Stimulated activated CD4-positive, alpha-beta T cell treated with anti-CD3 and anti-CD28 coated beads, Interleukin-15, amount 100 ng/mL, for 1 hour (primary cell): ENCODE data around the gene ITPR1.

Experiments
- DNase-seq, 2 donors: peaks; one replicate each; pipeline ENCODE4 v3.0.0-alpha.2; 2020; ENCODE audit warnings: low read depth in 1 of 2, low spot score in 1 of 2

The ITPR1 gene

DNA sequence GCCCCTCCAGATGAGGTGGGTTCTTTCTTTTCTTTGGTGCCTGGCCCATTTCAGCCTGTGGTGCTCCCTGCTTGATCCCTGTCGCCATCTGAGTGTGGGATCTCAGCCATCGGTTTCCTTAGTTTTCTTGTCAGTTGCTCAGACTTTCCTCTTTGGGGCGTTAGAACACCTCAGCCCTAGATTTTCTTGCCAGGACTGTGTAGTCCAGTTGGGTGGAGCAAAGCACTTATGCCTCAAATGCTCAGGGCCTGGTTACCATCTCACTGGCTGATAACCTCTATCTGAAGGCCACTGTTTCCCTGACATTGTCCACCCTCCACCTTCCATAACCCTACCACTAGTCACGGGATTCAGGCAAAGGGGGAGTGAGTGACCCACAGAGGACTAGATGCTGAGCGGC, 277.4 kb downstream of the ITPR1 start:
- DNase-seq, result no peak

DNA sequence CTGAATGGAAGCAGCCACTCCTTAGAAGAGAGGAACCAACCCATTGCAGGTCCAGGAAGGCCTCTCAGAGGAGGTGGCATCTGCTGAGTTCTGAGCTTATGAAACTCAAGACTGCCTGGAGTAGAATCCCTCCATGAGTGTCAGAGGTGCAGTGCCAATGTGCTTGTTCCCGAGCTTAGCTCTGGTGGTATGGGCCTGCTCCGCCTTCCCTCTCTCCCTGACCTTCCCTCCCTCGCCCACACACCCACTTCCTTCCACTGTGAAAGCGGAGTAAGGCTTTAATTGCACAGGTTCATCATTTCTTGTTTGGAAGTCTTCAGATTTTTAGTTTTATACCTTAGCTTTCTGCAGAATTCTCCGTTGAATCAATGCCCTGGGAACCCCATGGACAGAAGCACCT, 278.1 kb downstream of the ITPR1 start:
- DNase-seq, result no peak

DNA sequence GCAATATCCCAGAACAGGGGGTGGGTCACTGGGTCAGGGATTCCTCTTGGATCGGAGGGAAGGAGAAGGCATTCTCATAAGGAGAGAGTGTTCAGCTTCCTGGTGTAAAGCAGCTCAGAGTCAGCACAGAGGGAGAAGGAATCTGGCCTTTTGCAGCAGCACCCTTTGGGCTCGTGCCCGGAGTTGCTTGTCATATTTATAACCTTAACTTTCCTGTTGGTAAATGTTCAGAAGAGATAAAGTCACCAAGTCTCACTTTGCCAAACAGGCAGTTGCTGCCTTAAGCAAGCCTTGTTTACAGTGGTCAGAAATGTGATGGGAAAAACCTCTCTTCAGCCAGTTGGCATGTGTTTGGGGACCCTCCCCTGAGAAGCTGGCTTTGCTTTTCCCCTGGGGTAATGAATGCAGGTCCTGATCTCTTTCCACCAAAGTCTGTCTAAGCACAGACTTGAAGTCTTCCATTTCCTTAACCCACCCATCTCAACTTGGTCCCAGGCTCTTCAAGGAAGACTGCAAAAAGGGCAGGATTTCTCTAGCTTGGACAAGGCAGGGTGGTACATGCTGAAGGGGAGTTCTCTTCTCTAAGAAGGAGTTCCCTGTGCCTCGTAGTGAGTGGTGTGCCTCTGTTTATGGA, 279.1 kb downstream of the ITPR1 start:
- DNase-seq, result no peak

DNA sequence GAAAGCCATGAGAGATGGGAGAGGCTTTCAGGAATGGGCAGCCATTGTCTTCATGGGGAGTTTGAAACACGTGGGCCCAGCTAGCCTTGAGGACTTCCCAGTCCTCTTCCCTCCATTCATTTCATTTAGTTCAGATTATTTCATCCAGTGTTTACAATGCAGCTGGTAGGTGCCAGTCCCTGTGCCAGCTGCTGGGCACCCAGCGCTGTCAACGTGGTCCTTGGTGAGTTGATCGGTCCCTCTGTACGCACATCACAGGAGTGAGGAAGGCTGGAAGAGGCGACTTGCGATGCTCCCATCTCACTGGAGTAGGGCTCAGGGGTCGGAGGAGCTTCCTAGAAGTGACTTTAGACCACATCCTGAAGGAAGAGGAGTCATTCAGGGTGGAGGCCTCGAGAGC, 279.7 kb downstream of the ITPR1 start:
- DNase-seq, result no peak

DNA sequence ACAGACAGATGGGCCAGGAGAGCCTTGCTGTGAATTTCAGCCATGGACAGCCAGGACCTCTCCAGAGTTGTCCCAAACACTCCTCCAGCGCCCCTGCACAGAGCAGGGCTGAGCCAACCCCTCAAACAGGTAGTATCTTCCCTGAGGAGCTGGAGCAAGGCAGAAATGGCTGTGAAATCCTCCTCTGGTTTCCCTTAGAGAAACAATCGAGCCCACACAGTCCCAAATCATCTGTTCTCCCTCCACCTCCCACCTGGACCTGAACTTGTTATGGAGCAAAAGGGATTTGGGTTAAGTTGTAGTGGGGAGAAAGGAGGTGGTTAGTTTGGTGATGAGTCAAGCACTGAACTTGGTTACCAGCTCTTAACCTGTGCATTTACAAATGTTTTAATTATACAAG, 280.4 kb downstream of the ITPR1 start:
- DNase-seq, result no peak

DNA sequence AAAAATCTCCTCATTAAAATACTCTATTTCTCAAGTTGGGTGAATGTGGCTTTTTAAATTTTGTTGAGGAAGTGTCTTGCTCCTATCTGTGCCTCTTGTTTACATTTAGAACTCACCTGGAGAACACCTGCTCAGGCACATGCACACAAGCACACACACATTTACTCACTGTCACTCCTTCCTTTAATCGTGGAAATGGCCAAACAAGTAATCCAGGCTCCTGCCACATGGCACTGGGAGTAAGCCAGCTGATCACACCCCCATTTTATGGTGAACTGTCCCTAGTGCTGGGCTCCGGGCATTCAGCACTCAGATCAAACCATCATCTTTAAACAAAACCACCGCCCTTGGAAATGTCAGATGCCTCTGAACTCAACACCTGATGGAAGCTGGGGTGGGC, 281.4 kb downstream of the ITPR1 start:
- DNase-seq, result no peak

DNA sequence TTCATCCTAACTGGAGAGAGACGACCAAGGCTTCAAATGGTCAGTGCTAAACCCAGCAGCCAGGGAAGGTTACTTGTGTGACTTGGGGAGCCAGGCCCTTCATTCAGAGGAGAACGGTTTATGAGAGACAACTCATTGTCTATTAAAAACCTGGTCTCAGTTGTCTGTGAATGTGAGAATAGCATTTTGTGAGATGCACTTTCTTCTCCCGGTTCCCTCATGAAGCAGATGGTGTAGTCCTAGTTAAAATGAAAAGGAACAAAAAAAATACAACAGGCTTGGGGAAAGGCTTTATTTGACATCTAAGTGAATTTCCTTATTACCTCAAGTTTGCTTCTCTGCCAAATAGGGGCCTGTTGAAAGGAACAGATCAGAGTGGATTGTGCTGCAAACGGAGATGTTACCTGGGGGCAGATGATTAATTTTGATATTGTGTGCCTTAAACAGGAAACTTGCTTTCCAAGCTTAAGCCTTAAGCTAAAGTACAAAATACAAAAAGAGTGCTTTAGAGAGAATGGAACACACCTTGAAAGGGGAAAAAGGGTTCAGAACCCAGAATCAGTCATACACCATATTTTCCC, 283.3 kb downstream of the ITPR1 start:
- DNase-seq, result no peak

DNA sequence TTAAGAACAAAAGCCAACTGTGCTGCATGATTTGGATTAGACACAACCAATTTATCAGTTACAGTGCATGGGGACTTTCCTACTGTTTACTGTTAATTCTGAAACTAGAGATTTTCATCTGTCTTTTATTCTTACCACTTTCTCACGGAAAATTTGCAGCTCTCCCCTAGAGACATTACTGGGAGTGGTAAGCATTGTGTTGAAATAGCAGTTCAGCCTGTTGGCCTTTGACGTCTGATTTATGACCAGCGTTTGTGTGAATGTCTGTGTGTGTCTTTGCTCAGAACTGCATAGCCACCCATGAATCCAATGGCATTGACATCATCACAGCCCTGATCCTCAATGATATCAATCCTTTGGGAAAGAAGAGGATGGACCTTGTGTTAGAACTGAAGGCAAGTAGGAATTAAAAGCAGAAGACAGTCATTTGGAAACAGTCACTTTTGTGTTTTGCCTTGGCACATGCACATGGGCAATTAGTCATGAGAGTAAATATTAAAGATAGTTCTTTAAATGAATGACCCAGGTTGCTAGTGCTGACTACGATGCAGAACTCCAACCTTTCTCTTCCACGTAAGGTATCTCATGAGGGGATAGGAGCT, 283.9 kb downstream of the ITPR1 start:
- DNase-seq, result no peak

DNA sequence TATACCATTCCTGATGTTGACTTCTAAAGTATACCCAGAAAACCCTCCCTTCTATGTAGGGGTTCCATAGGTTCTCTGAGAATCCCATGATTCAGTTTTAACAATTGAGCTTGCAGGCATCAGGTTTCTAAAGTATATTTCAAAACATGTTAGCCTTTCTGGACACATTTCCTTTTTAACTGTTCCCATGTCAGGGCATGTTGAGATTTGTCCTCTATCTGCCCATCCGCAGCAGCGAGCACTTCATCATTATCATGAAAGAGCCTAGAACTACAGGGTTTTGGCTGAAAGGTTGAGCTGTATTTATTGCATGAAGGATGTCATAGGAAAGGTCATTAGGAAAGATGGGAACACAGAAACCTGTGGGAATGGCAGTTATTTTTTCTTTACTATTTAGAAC, 285.0 kb downstream of the ITPR1 start:
- DNase-seq, result no peak

DNA sequence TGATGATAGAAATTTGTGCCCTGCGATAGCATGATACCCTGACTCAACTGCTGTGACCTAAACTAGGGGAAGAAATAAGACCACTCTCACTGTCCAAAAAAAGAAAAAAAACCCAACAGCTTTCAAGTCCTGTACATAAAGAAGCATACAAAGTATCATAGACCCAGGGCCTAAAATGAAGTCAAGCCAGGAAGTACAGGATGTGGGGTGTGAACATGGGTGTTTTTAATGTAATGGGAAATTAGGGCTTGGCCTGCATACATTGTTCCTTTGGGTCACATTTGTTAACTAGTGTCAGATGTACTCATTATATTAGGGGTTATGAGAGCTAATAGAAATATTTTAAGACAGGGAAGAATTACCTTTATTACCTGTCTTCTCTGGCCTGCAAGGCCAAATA, 285.6 kb downstream of the ITPR1 start:
- DNase-seq, result no peak

DNA sequence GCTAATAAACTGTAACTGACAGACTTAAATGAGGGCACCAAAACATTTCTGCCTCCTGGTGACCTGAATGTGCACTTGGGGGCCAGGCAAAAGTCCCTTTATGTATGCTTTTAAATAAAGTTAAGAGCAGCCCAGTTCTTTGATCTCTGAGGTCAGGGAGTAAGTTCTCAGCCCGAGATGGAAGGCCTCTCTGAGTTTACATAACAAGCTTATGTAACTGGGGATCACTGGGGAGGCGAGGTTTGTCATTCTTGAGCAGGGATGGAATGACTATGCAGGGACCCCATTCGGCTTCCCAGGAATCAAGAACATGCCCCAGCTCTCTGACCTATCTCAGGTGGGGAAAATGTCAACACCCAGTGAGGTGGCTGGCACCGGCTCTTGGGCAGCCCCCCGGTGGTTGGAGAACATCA, 287.4 kb downstream of the ITPR1 start:
- no peak for DNase-seq

DNA sequence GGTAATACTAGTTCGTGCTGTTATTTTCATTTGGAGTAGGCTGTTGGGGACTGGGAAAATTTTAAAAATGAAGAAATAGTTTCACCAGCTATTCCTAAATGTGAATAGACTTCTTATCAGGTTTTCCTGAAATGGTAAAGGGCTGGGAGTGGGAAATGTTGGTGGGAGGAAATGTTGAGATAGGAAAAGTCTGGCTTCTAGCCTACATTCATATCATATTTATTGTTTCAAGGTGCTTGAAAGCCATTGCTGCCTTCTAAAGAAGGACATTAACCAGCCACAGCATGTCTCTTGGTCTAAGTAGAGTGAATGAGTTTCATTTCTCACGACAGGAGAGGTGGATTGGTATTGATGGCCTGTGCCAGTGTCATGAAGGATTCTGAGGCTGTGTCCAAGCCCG, 288.9 kb downstream of the ITPR1 start:
- no peak for DNase-seq

DNA sequence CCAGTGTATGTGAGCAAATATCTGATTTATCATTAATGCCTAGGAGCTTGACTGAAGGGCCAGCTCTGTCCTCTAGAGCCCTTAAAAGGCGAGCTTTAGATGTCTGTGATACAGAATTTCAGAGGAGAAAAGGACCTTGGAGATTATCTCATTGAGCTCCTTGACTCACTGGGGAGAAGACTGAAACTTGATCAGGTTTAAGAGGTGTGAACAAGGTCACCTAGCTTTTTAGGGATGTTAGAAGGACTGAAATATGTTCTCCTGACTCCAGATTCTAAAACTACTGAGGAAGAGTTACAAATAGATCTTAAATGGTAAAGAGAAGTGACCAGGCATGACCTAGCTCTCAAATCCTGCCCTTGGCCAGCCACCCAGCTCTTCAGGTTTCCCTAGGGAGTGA, 292.4 kb downstream of the ITPR1 start:
- DNase-seq, result no peak

DNA sequence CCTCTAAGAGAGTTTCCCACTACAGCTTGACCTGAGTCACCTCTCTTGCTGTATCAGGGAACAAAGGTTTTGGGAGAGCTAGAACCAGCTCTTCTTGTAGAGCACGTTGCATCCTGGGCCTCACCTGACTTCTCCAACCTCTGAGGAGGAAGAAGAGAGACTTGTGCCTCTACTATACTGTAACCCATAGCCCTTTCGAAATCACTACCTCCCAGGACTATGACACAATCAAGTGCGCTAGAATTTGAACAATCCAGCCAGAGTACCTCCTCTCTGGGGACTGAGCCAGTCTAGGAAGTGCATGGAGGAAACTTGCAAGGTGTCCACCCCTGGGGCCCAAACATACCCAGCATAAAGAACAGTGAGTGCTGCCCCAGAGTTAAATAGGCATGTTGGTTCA, 293.3 kb downstream of the ITPR1 start:
- DNase-seq, result no peak

DNA sequence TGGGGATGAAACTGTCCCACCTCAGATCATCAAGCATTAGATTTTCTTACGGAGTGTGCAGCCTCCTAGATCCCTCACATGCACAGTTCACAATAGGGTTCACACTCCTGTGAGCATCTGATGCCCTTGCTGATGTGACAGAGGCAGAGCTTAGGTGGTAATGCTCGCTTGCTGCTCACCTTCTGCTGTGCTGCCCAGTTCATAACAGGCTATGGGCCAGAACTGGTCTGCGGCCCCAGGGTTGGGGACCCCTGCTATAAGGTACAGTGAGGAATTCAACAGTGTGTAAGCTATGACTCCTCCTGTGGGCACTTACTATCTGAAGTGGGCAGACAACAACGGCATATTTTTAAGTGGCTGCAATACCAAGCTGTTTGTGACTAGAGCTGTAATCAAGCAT, 298.2 kb downstream of the ITPR1 start:
- DNase-seq, result no peak

DNA sequence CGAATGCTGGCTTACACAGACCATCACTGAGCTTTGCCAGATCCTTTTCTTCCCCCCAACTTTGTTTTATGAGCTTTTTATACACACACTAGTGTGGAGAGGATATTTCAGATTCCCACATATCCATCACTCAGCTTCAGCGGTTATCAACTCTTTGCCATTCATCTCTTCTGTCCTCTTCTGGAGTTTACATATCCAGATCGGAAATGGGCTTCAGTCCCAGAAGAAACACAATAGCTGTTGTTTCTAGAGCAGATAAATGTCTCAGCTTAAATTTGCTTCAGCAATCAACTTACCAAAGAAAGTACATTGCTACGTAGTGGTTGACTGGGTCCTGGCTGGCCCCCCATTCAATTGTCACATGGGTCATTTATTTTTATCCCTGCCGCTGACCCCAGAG, 300.2 kb downstream of the ITPR1 start:
- no peak for DNase-seq

DNA sequence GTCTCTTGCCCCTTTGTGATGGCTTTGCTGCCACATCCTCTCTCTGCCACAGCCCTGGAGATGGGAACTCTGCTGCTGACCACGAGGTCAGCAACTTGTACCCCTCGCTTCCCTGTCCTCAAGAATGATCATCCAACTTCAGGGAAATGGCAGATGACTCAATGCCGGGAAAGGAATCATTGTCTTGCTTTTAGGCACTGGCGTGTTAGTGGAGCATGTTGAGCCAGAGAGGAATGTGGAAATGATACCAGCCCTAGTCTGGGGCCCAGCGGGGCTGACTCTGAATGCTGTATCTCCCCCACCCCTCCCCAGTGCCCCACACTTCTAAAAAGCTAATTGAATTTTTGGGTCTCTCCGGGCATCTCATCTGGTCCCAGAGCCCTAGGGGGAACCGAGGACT, 301.2 kb downstream of the ITPR1 start:
- no peak for DNase-seq

DNA sequence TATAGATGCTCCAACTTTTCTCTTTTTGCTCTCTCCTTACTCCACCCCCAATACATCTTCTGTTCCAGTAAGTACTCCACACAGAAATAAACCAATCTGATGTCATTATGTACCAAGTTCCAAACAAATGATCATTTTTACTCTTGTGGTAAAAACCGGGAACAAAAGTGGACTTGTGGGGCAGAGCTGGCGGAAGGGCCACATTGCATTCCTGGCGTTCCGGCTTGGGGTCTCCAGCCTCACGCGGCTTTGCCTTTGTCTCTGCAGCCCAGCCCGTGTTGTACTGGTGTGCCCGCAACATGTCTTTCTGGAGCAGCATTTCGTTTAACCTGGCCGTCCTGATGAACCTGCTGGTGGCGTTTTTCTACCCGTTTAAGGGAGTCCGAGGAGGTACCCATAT, 301.6 kb downstream of the ITPR1 start:
- no peak for DNase-seq

DNA sequence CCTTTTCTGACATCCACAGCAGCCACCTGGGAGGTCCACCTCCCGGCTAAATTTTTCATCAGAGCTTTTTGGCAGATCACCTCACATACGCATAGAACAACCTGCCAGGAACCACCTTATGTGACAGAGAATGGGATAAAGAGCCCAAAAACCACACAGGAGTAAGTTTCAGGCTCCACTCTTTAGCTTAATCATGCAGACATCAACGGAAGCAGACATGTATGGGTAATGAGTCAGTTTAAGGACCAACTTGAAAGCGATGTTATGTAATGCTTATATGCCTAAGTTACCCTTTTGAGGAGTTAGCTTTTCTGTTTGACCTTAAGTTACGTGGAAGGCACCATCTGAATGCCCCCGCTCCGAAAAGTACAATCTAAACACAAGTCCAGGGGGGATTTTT, 302.8 kb downstream of the ITPR1 start:
- DNase-seq, result no peak

DNA sequence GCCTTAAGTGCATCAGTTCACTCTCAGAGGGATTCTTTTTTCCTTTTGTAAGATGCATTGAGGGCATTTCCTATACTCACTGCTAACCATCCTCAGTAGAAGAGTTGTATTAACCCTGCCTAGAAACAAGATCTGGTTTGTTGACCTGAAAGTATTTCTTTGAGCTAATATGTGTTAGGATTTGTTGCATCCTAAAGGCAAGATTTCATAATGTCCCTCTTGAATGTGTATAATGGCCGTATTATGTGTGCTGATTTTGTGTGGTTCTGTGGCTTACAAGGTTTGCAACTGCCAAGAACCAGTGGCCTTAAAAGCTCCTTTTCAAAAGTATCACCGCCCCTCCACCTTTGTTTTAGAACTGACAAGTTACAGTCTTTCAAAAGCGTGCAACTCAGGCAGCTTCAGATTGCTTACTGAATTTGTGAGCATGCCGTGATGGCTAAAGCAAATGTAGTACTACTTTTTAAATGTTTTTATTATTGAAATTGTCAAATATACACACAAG, 304.1 kb downstream of the ITPR1 start:
- DNase-seq, result no peak

DNA sequence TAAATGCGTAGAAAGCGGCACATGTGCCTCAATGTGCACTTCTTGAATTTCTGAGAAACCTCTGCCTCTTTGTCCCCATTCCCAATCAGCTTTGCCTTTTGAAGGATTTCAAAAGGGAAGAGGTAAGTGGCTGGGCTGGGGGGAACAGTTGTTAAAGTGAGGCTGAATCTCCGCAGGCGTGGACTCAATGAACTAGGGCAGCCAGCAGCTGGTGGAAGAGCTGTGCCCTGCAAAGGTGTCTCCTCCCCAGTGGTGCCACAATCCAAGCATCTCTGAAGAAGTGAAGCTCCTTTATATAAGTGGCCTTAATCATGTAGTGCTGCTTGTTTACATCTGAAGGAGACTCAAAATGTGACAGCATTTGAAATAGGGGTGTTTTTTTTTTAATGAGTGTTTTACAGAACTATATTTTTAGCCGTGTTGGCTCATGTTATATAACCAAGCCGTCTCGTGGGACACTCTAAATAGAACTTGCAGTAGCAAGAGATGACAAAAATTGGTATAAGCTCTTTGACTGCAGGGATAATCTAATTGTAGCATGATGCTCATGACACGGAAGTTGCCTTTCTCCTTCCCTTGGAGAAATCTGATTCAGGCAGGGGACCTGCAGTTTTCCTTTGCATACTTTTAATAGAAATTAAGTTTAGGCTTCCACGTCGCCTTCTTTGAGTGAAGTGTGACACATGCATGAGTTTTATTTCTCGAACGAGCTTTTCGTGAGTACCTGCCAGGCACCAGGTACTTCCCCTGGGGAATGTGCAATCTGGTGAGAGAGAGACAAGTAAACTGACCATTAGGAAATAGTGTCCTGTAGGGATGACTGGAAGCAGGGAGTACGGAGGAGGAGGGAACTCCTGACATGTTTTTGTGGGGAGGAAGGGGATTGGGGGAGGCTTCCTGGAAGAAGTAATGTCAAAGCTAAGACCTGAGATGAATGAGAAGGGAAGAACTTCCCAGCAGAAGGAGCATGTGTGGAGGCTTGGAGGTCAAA, 306.4 kb downstream of the ITPR1 start:
- no peak for DNase-seq

DNA sequence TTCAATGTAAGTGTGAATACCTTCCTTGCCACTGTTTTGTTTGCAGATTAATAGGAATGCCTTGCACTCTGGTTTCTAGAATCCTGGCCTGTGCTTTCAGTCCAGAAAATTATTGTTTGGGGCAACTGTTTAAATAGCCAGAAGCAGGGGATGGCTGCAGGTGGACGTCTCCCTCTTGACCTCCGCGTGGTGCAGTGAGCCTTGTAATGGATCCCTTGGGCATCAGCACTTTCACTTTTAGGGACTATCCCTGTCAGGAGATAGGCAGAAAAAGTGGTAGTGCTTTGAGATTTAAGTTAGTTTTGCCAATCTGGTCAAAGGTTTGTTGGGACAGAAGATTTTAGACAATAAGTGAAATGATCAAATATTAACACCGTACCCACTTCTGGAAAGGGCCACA, 307.4 kb downstream of the ITPR1 start:
- DNase-seq, result no peak
